Upper lobe of right lung (tissue), 1 donor: ENCODE data around the gene PDCD4. TPM values are rescaled to one million over a fixed set of nuclear protein-coding genes. Genes with fewer than 3 reads are reported as not detected.

ENCODE experiments used
- ATAC-seq: fragments of 200-7000 bp; cut with Tn5 transposase; one replicate; pipeline ENCODE4 v1.9.1; 2020; ENCODE audit warnings: mild to moderate bottlenecking, moderate library complexity
- DNase-seq: peaks from one replicate; pipeline ENCODE4 v3.0.0-alpha.2; 2020
- H3K27ac ChIP-seq: fragments of 200-600 bp; one replicate; pipeline ENCODE4 v1.8.0; 2022
- H3K27me3 ChIP-seq: fragments of 200-600 bp; one replicate; pipeline ENCODE4 v1.8.0; 2022; ENCODE audit warnings: mild to moderate bottlenecking
- H3K36me3 ChIP-seq: fragments of 200-600 bp; one replicate; pipeline ENCODE4 v1.8.0; 2022
- H3K4me1 ChIP-seq: fragments of 200-600 bp; one replicate; pipeline ENCODE4 v1.8.0; 2022
- H3K4me3 ChIP-seq: fragments of 200-600 bp; one replicate; pipeline ENCODE4 v1.8.0; 2022; ENCODE audit warnings: mild to moderate bottlenecking
- H3K9me3 ChIP-seq: fragments of 200-600 bp; one replicate; pipeline ENCODE4 v1.8.0; 2022
- CTCF ChIP-seq: fragments of 200-600 bp; IDR thresholded peaks from one replicate; pipeline ENCODE4 v1.8.0; 2022; ENCODE audit warnings: antibody characterized with exemption
- intact Hi-C: fragments of 100-400 bp; cut with DNase I; formaldehyde crosslinking; loops from one replicate; pipeline ENCODE4 v1.11.0; 2022
- total RNA-seq: library from RNA; stranded (reverse); fragmentation: NEBNext Ultra II Directional; extraction: Animal tissue kit (Norgen Biotek cat#: 25700); gene quantifications from one replicate; pipeline ENCODE4 v1.2.1, GENCODE V29; 2021
- donor health status: DM: no; HTN: yes; CAD: no; lungs with severe emphysema.

The PDCD4 gene
- total RNA-seq, 1 donor from 2014 or later = 48.6 TPM

GRCh38 chr10:110923856-110924493 lies 52.2 kb downstream of the PDCD4 start:
- no peak for ATAC-seq
- Histone ChIP-seq H3K4me3 (no peak overlapping the region), H3K4me1 (peaks cover 24% of the 10 kb centered on the region), H3K27me3 (no peaks in the 10 kb centered on the region), H3K9me3 (no peaks in the 10 kb centered on the region), H3K27ac (no peak overlapping the region), H3K36me3 (no peaks in the 10 kb centered on the region)
- no peak for TF ChIP-seq CTCF
- intact Hi-C loops = no loop called here
- DNase-seq = no peak

- no peak for TF ChIP-seq CTCF
- Histone ChIP-seq H3K27ac (no peak overlapping the region), H3K36me3 (no peaks in the 10 kb centered on the region), H3K4me1 (peaks cover 32% of the 10 kb centered on the region), H3K4me3 (no peak overlapping the region), H3K9me3 (no peaks in the 10 kb centered on the region), H3K27me3 (no peaks in the 10 kb centered on the region)
- intact Hi-C loops = no loop called here
- DNase-seq (no peak), ATAC-seq (no peak)
These were observed 55.7 kb downstream of the PDCD4 start for GRCh38 chr10:110927461-110927860.

- H3K4me3 ChIP-seq = no peak overlapping the region
- no peaks in the 10 kb centered on the region for H3K9me3 ChIP-seq
- no peak overlapping the region for H3K27ac ChIP-seq
- ATAC-seq (no peak), DNase-seq (no peak)
- peaks cover 23% of the 10 kb centered on the region for H3K4me1 ChIP-seq
- no peak for TF ChIP-seq CTCF
- intact Hi-C loops = no loop called here
- no peaks in the 10 kb centered on the region for H3K36me3 ChIP-seq
- no peaks in the 10 kb centered on the region for H3K27me3 ChIP-seq
These were observed 60.1 kb downstream of the PDCD4 start for GRCh38 chr10:110931769-110932381.

GRCh38 chr10:110932505-110933180 lies 60.9 kb downstream of the PDCD4 start:
- H3K4me1 ChIP-seq = peaks cover 23% of the 10 kb centered on the region
- no peaks in the 10 kb centered on the region for H3K9me3 ChIP-seq
- no peaks in the 10 kb centered on the region for H3K36me3 ChIP-seq
- no peak for TF ChIP-seq CTCF
- ATAC-seq = no peak
- no peaks in the 10 kb centered on the region for H3K27me3 ChIP-seq
- intact Hi-C loops = no loop called here
- H3K27ac ChIP-seq = no peak overlapping the region
- DNase-seq = no peak
- H3K4me3 ChIP-seq = no peak overlapping the region

GRCh38 chr10:110936757-110937156 lies 65.0 kb downstream of the PDCD4 start:
- intact Hi-C loops = no loop called here
- peaks cover 10% of the 10 kb centered on the region for H3K4me1 ChIP-seq
- no peak overlapping the region for H3K4me3 ChIP-seq
- H3K27me3 ChIP-seq = no peaks in the 10 kb centered on the region
- no peak overlapping the region for H3K27ac ChIP-seq
- no peak for TF ChIP-seq CTCF
- H3K36me3 ChIP-seq = no peaks in the 10 kb centered on the region
- DNase-seq = no peak
- H3K9me3 ChIP-seq = no peaks in the 10 kb centered on the region
- ATAC-seq = no peak
